Small intestine (tissue), 16 donors: Measurements from ENCODE around the gene NEU1. TPM values are rescaled to one million over a fixed set of nuclear protein-coding genes. Genes with fewer than 3 reads are reported as not detected.
A peak's percentile ranks its signal among the peaks of the same experiment; 100 is the strongest.
"Not testable (repeated sequence)": the region's sequence is repeated elsewhere in the genome, so short reads cannot be mapped to it uniquely, and the experiment has no call there.

Source experiments
- DNase-seq, 2 donors: peaks; one replicate each; pipeline versions ENCODE4 v3.0.0 to v3.0.0-alpha.2; 2013
- FAIRE-seq: peaks from 2 replicates; lab custom pipeline; 2012; peaks lifted over from hg19 to GRCh38; lab: Jason Lieb, UNC
- H3K27ac ChIP-seq, 3 donors: one replicate each; pipeline ENCODE4 v1.5.1; 2013; ENCODE audit warnings: low read length in 2 of 3, mild to moderate bottlenecking in 2 of 3, control low read depth in 1 of 3, inconsistent platforms in 1 of 3, low read depth in 1 of 3, moderate library complexity in 1 of 3
- H3K27me3 ChIP-seq, 3 donors: one replicate each; pipeline ENCODE4 v1.6.1; 2013; ENCODE audit warnings: low read length in 3 of 3, inconsistent platforms in 1 of 3; ENCODE audit not compliant: control insufficient read depth in 3 of 3, insufficient read depth in 3 of 3
- H3K36me3 ChIP-seq, 3 donors: one replicate each; pipeline ENCODE4 v1.6.1; 2013; ENCODE audit warnings: low read length in 3 of 3, inconsistent platforms in 1 of 3, low read depth in 1 of 3, mild to moderate bottlenecking in 1 of 3, moderate library complexity in 1 of 3; ENCODE audit not compliant: control insufficient read depth in 3 of 3, insufficient read depth in 2 of 3
- H3K4me1 ChIP-seq, 3 donors: one replicate each; pipeline ENCODE4 v1.6.1; 2013; ENCODE audit warnings: low read length in 2 of 3, inconsistent platforms in 1 of 3, low read depth in 1 of 3, mild to moderate bottlenecking in 1 of 3, moderate library complexity in 1 of 3; ENCODE audit not compliant: control insufficient read depth in 3 of 3, insufficient read depth in 2 of 3
- H3K4me3 ChIP-seq, 3 donors: one replicate each; pipeline ENCODE4 v1.5.1; 2013; ENCODE audit warnings: low read length in 3 of 3, control low read depth in 1 of 3, inconsistent platforms in 1 of 3, low read depth in 1 of 3, mild to moderate bottlenecking in 1 of 3, moderate library complexity in 1 of 3
- H3K9me3 ChIP-seq, 2 donors: one replicate each; pipeline ENCODE4 v1.6.1; 2013; ENCODE audit warnings: low read depth in 1 of 2, low read length in 1 of 2; ENCODE audit not compliant: control insufficient read depth in 2 of 2, insufficient read depth in 1 of 2
- WGBS, 3 donors: extraction: QIAGEN DNeasy Blood & Tissue Kit; methylation state at CpG; one replicate each; pipeline ENCODE4 v1.1.7; 2013; 5-methylcytosine and 5-hydroxymethylcytosine counted together
- long read RNA-seq, 10 donors: transcript quantifications; one replicate each; lab custom pipeline, GENCODE V29; 2026
- polyA plus RNA-seq, 4 donors: library from polyadenylated mRNA; stranded (reverse) in 3 of 4; unstranded in 1 of 4; fragments of 200-250 nt in 3 of 4; fragments of 120-200 nt in 1 of 4; gene quantifications; one replicate each; pipeline versions ENCODE4 v1.2.1 to v1.2.3, GENCODE V29; 2013
- donor health status: healthy with polysubstance abuse.
- donor health status: control.
- donor health status: control.
- donor health status: Bipolar disorder and iron deficiency.
- donor health status: healthy.

NEU1 gene
- polyA plus RNA-seq = 100 to 1,000 TPM in 1 of 4 donors, 10 to 100 TPM in 3; 24.8 to 466 (median 37.4) TPM
- long read RNA-seq, donor 1, full-length matches to known transcripts = 347 of 619 reads
- long read RNA-seq, donor 1, partial matches to known transcripts = 249 of 619 reads
- long read RNA-seq, donor 1, other reads (novel, unspliced or antisense) = 23 of 619 reads
- long read RNA-seq, donor 2, transcript NEU1-206 (6 exons, 2,045 nt) = major isoform, 34 of 42 reads
- long read RNA-seq, donor 2, partial matches to known transcripts = 7 of 42 reads
- long read RNA-seq, donor 2, other reads (novel, unspliced or antisense) = 0 of 42 reads
- long read RNA-seq, donor 3, transcript NEU1-206 (6 exons, 2,045 nt) = major isoform, 28 of 88 reads
- long read RNA-seq, donor 3, partial matches to known transcripts = 56 of 88 reads
- long read RNA-seq, donor 3, other reads (novel, unspliced or antisense) = 0 of 88 reads
- long read RNA-seq, donor 4, partial matches to known transcripts = 0 of 2 reads
- long read RNA-seq, donor 4, other reads (novel, unspliced or antisense) = 0 of 2 reads
- long read RNA-seq, donor 5, transcript NEU1-206 (6 exons, 2,045 nt) = major isoform, 30 of 87 reads
- long read RNA-seq, donor 5, partial matches to known transcripts = 54 of 87 reads
- long read RNA-seq, donor 5, other reads (novel, unspliced or antisense) = 0 of 87 reads
- long read RNA-seq, donor 6, transcript NEU1-206 (6 exons, 2,045 nt) = major isoform, 77 of 128 reads
- long read RNA-seq, donor 6, partial matches to known transcripts = 47 of 128 reads
- long read RNA-seq, donor 6, other reads (novel, unspliced or antisense) = 0 of 128 reads
- long read RNA-seq, donor 7, transcript NEU1-206 (6 exons, 2,045 nt) = major isoform, 15 of 15 reads
- long read RNA-seq, donor 7, partial matches to known transcripts = 0 of 15 reads
- long read RNA-seq, donor 7, other reads (novel, unspliced or antisense) = 0 of 15 reads
- long read RNA-seq, donor 8 = 0 reads
- long read RNA-seq, donor 9, transcript NEU1-206 (6 exons, 2,045 nt) = major isoform, 18 of 18 reads
- long read RNA-seq, donor 9, partial matches to known transcripts = 0 of 18 reads
- long read RNA-seq, donor 9, other reads (novel, unspliced or antisense) = 0 of 18 reads
- long read RNA-seq, donor 10, transcript NEU1-206 (6 exons, 2,045 nt) = major isoform, 75 of 91 reads
- long read RNA-seq, donor 10, partial matches to known transcripts = 14 of 91 reads
- long read RNA-seq, donor 10, other reads (novel, unspliced or antisense) = 0 of 91 reads

DNA sequence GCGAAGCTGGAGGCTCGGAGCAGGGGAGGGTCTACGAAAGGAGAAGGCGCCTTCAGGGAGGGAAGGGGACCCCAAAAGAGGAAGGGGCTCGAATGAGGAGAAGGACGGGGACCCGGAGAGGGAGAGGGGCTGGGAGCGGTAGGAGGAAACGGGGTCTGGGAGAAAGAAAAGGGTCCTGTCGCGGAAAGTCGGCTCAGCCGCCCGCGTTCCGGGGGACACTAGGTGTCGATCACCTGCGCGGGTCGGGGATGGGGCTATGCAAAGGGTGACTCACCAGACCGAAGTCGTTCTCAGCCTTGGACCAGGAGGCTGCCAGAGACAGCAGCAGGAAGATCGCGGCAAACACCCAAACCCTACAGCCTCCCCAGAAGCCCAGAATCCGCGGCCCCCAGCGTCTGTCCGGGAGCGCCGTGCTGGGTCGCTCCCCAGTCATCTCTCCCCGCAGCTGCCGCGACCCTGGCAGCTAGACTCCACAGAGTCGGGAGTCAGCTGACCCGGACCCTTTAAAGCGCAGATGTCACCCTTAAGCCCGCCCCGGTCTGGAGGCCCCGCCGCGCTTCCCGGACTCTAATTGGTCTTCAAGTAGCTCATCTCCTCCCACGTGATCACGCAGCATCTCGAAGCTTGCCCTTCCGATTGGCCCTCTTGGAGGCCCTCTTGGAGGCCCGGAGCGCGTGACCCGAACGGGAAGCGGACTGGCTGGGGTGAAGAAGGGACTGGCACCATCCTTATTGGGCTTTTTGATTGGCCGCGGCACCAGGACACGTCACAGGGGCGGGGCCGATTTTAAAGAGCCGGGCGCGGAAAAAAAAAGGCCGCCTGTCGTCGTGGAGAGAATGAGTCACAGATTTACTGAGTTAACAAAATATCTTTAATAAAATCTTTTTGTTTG is at the start of gene NEU1:
NEU1 (minus strand) TSS at position 478 of the 892 bp plus-strand sequence; CDS start at position 433, 45 bp downstream.
- peak within 1 kb of the TSS; percentile 60 to 91 (median 78) for H3K27ac ChIP-seq
- WGBS, 3 donors = 0 to 1% (median 1%) methylated on average over 62 to 64 of the region's 64 CpGs
- H3K27me3 ChIP-seq = no peaks in the 10 kb centered on the region
- H3K36me3 ChIP-seq = peaks cover 4 to 80% (median 4%) of the 10 kb centered on the region in 3 donors
- peak within 1 kb of the TSS; percentile 50 to 83 (median 63) for H3K4me3 ChIP-seq
- no peaks in the 10 kb centered on the region for H3K9me3 ChIP-seq
- peaks cover 0 to 12% (median 0%) of the 10 kb centered on the region in 3 donors for H3K4me1 ChIP-seq
- DNase-seq (peak; percentile 100), FAIRE-seq (peak; percentile 53)

GRCh38 chr6:31911826-31912585 is 49.4 kb upstream of the NEU1 start:
- 78 to 87% (median 79%) methylated on average over 11 of the region's 11 CpGs for WGBS, 3 donors
- Histone ChIP-seq H3K27me3 (no peaks in the 10 kb centered on the region), H3K9me3 (no peaks in the 10 kb centered on the region), H3K4me1 (no peaks in the 10 kb centered on the region), H3K27ac (no peak overlapping the region), H3K36me3 (no peaks in the 10 kb centered on the region), H3K4me3 (no peak overlapping the region)
- DNase-seq (no peak), FAIRE-seq (no peak)

DNA sequence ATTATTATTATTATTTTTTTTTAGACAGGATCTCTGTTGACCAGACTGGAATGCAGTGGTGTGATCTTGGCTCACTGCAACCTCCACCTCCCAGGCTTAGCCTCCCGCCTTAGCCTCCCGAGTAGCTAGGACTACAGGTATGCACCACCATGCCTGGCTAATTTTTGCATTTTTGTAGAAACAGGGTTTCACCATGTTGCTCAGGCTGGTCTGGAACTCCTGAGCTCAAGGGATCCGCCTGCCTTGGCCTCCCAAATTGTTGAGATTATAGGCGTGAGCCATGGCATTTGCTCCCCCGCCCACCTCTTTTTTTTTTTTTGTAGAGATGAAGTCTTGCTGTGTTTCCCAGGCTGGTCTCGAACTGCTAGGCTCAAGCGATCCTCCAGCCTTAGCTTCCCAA is 46.7 kb upstream of the NEU1 start:
- FAIRE-seq, H3K27ac ChIP-seq, H3K4me3 ChIP-seq, DNase-seq, H3K9me3 ChIP-seq, H3K4me1 ChIP-seq, H3K27me3 ChIP-seq, H3K36me3 ChIP-seq: not testable (repeated sequence)
- 80 to 82% (median 81%) methylated on average over 7 of the region's 7 CpGs for WGBS, 3 donors

DNA sequence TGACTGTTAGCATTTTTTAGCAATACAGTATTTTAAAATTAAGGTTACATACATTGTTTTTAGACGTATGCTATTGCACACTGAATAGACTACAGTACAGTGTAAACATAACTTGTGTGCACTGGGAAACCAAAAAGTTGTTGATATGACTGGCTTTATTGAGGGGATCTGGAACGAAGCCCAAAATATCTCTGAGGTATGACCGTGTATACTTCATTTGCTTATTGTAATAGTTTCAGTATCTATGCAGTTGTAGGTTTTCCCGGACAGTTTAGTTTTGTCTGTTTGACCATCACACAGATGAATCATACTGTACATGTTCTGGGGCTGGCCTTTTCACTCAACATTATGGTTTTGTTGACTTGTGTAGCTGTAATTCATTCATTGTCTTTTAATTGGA is 46.2 kb upstream of the NEU1 start:
- FAIRE-seq = no peak
- Histone ChIP-seq H3K27ac (no peak overlapping the region), H3K36me3 (no peaks in the 10 kb centered on the region), H3K9me3 (no peaks in the 10 kb centered on the region), H3K4me1 (no peaks in the 10 kb centered on the region), H3K4me3 (no peak overlapping the region), H3K27me3 (peaks cover 0 to 6% (median 0%) of the 10 kb centered on the region in 3 donors)
- 20 to 29% (median 26%) methylated on average over 4 of the region's 4 CpGs for WGBS, 3 donors
- no peak for DNase-seq

DNA sequence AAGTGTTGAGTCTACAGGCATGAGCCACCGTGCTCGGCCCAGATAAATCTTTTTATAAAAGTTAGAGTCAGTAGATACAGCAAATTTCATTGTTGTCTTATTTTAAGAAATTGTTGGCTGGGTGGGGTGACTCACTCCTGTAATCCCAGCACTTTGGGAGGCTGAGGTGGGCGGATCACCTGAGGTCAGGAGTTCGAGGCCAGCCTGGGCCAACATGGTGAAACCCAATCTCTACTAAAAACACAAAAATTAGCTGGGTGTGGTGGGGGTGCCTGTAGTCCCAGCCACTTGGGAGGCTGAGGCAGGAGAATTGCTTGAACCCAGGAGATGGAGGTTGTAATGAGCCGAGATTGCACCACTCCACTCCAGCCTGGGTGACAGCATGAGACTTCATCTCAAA is 45.6 kb upstream of the NEU1 start:
- not testable (repeated sequence) for H3K9me3 ChIP-seq, H3K4me3 ChIP-seq, H3K27ac ChIP-seq, H3K36me3 ChIP-seq, DNase-seq, FAIRE-seq, H3K4me1 ChIP-seq, H3K27me3 ChIP-seq
- WGBS, 3 donors = 77 to 88% (median 86%) methylated on average over 5 of the region's 5 CpGs

DNA sequence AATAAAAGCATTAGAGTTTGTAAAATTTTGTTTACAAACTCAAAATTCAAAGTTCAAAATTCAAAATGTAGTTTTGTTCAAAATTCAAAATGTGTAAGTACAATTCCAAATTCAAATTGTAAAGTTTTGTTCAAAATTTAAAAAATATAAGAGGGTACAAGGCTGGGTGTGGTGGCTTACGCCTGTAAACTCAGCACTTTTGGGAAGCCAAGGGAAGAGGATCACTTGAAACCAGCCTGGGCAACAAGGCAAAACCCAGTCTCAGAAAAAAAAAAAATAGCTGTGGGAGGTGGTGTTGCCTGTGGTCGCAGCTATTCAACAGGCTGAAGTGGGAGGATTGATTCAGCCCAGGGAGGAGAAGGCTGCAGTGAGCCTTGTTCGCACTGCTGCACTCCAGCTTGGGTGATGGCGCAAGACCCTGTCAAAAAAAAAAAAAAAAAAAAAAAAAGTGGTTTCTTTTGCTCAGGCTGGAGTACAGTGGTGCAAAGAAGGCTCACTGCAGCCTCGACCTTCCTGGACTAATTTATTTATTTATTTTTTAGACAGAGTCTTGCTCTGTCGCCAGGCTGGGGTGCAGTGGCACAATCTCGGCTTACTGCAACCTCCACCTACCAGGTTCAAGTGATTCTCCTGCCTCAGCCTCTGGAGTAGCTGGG is 44.7 kb upstream of the NEU1 start:
- Histone ChIP-seq H3K9me3 (no peaks in the 10 kb centered on the region), H3K27me3 (peaks cover 0 to 6% (median 0%) of the 10 kb centered on the region in 3 donors), H3K36me3 (no peaks in the 10 kb centered on the region), H3K27ac (no peak overlapping the region), H3K4me1 (peaks cover 0 to 8% (median 0%) of the 10 kb centered on the region in 3 donors), H3K4me3 (no peak overlapping the region)
- 57 to 64% (median 58%) methylated on average over 7 of the region's 7 CpGs for WGBS, 3 donors
- FAIRE-seq = no peak
- no peak for DNase-seq

DNA sequence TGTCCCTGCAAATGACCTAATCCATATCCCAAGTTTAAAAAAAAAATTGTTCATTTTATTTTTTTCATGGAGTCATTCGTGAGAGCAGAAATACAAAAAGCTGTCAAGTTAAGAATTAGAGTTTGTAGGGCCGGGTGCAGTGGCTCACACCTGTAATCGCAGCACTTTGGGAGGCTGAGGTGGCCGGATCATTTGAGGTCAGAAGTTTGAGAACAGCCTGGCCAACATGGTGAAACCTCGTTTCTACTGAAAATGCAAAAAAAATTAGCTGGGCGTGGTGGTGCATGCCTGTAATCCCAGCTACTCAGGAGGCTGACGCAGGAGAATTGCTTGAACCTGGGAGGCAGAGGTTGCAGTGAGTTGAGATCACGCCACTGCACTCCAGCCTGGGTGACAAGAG is 44.1 kb upstream of the NEU1 start:
- H3K27ac ChIP-seq, H3K4me3 ChIP-seq, H3K36me3 ChIP-seq, H3K4me1 ChIP-seq, FAIRE-seq, DNase-seq, H3K9me3 ChIP-seq, H3K27me3 ChIP-seq: not testable (repeated sequence)
- WGBS, 3 donors = 79 to 80% (median 80%) methylated on average over 8 of the region's 8 CpGs
